HG03378 (cell line): ENCODE data around the gene C16orf92.

Source experiments
- ATAC-seq: cut with Tn5 transposase; IDR thresholded peaks from one replicate; pipeline ENCODE4 v1.9.1; 2021; ENCODE audit warnings: mild to moderate bottlenecking, moderate library complexity; ENCODE audit not compliant: unreplicated experiment

Gene C16orf92

DNA sequence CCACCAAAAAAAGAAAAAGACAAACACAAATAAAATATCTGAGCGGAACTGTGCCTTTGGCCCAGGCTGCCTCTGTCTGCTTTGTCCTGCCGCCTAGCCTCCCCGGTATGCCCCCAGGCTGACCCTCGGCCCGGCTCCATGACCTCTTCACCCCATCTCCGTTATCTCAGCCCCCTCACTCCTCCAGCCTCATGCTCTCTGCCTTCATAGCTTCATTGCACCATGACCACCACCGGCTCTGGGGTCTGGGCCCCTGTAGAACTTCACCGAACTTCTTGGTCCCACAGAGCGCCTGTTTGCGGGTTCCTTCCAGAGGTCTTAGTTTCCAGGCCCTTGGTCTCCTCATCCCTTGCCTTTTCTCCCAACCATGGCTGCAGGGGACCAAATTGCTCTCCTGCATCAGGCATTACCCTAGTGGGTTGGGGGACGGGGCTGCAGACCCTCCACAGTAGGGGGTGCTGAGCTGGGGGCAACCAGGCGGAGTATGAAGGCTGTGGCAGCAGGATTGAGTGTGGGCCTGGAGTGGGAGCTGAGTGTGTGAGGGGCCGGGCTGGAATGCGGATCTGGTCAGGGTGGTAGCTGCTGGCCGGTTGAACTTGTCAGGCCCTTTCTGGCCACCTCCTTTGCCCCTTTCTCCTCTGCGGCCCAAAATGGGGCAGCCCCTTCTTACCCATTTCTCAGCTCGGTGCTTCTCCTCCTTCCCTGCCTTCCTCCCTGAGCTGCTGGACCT lies 34.5 kb upstream of the C16orf92 start:
- ATAC-seq = no peak

DNA sequence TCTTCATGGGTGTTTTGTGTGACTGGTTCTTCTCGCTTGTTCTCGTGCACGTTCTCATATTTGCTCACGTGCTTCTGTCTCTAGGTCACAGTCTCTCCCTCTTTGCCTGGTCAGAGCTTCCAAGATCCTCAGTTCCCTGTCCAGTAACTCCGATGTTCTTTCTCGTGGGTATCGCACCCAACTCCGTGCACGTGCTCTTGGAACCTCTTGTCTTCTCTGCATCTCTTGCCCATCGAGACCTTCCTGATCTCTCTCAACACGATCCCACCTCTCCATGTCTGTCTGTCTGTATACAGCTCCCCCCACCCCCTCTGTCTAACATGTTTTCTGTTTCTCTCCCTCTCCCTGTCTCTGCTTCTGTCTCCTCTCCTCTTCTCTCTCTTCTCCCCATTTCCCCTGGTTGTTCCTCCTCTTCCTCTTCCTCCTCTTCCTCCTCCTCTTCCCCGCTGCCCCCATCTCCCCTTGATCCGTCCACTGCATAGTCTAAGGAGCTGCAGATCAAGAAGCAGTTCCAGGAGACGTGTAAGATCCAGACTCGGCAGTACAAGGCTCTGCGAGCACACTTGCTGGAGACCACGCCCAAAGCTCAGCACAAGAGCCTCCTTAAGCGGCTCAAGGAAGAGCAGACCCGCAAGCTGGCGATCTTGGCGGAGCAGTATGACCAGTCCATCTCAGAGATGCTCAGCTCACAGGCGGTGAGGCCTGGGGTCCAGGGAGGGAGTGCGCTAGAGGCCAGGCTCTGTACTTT lies 33.7 kb upstream of the C16orf92 start:
- no peak for ATAC-seq

GRCh38 chr16:29990034-29990433 lies 33.0 kb upstream of the C16orf92 start:
- ATAC-seq = no peak

GRCh38 chr16:29990883-29991570 lies 32.0 kb upstream of the C16orf92 start:
- ATAC-seq = no peak

DNA sequence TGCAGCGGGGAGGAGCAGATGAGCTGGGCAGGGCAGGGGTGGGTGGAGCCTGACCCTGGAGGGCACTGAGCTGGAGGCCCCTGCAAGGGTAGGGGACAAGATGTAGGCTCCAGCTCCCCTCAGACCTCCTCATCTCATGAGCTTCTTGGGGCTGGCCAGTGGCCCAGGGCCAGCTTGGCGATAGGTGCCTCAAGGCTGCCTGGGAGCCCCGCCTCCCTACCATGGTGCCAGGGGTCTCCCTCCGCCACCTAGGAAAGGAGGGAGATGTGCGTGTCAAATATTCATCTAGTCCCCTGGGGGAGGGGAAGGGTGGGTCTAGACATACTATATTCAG lies 31.5 kb upstream of the C16orf92 start:
- no peak for ATAC-seq

DNA sequence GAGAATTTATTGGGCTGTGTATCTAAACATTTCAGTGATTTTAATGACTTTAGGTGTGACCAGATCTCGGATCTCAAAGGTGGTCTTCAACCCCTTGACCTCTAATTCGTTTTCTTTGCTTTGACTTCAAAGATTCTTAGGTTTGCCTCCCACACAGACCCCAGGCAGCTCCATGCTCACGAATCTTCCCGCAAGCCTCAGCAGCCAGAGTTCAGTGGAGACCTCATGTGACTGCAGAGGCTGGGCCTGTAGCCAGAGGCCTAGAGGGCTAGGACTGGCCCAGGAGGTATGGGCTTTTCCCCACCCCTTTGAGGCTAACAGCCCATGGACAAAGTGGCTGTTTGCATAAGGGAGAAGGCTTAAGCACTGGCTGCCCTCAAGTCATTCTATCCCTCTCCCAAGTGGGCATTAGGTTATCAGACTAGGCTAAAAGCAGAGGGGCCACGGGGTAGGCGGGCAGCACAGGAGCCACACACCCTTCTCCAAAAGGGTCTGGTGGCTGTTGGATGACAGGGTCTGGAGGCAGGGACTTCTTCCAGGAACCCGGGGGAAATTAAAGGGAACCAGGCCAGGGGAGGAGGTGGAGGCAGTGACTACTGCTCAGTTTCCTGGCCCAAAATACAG lies 30.5 kb upstream of the C16orf92 start:
- no peak for ATAC-seq

GRCh38 chr16:29993191-29993902 lies 29.7 kb upstream of the C16orf92 start:
- no peak for ATAC-seq

DNA sequence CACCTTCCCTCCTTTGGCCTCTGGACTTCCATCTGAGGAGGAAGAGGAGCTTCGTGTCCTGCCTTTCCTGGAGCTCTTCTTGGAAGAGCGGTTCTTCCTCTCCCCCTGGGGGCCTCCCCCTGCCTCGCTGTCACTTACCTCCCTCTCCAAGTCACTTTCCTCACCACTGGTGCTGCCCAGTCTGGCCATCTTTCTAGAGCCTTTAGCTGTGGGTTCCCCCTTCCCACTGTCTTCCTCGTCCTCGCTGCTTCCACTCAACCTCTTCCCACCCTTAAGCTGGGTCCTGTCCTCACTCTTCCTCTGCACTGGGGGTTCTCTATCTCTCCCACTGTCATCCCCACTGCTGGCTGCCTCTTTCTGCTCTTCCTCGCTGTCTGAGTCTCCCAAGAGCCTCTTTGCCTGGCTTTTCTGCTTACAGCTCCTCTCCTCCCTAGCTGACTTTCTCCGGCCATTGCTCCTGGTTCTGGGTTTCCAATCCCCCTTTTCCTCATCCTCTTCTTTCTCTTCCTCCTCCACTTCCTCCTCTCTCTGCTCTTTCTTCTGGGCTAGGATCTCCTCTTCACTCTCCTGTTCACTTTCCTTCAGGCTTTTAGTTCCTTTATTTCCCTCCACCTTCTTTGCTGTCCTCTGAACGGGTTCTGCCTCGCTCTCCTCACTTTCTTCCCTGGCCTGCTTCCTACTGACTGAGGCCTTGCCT lies 28.9 kb upstream of the C16orf92 start:
- no peak for ATAC-seq

GRCh38 chr16:29994600-29995323 lies 28.2 kb upstream of the C16orf92 start:
- peak; percentile 21 for ATAC-seq

DNA sequence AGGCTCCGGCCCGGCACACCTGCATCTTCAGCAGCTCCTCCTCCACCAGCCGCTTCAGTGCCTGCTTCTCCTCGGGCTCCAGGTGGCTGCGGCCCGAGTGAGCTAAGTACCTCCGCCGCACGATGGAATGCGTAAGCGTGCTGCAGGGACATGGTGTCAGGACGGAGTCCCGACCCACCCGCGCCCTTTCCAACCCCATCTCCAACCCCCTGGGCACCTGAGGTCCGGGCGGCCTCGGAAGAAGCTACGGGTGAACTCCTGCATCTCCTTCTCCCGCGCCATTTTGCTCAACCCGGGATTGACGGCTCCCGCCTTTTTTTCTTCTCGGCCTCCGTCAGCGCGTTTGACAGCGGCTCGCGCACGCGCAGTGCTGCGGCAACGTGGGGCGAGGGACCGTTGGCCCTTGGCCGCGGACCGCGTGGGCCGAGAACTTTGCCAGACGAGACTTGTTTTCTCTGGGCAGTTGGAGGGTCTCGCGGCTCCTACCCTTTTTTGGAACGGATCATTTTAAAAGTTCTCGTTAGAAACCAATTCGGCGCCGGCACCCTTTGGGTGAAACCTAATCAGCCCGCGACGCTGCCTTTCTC lies 27.6 kb upstream of the C16orf92 start, which contains the start of gene HIRIP3:
Gene HIRIP3 (minus strand): TSS at position 294 of the 587 bp plus-strand sequence. CDS start 12 bp downstream, at position 282.
- ATAC-seq = peak; percentile 47

DNA sequence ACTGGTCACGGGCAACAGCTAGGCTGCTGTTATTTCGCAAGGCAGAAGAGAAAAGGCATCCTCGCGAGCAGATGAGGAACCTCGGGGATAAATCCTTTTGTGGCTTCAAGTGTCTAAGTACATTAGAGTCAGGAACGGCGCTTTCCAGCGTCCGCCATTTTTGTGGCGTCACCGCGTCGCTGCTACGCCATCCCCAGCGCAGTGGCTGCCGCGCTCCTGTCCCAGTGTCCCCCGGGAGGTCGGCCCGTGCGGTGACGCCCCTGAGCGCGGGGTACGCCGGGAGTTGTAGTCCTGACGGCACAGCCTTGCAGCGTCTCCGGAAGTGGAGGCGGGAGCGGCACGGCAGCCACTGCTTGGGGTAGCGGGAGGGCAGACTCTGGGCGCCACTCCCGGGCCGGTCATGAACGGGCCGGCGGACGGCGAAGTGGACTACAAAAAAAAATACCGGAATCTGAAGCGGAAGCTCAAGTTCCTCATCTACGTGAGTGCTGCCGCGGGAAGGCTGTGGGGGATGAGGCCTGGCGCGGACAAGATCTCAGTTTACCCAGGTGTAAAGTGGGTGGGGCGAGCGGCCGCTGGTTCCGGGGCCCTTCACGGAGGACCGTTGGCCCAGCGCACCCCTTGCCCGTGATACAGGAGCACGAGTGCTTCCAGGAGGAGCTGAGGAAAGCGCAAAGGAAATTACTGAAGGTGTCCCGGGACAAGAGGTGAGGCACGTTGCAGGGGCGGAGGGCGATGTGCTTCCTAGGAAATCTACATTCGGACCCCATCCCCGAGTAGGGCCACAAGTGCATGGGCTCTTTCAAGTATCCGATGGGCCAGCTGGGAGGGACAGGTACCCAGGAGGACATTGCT lies 26.9 kb upstream of the C16orf92 start, which contains the start of gene INO80E:
Gene INO80E (plus strand): TSS at position 331 of the 855 bp plus-strand sequence. CDS start 70 bp downstream, at position 401.
- ATAC-seq = peak; percentile 73

DNA sequence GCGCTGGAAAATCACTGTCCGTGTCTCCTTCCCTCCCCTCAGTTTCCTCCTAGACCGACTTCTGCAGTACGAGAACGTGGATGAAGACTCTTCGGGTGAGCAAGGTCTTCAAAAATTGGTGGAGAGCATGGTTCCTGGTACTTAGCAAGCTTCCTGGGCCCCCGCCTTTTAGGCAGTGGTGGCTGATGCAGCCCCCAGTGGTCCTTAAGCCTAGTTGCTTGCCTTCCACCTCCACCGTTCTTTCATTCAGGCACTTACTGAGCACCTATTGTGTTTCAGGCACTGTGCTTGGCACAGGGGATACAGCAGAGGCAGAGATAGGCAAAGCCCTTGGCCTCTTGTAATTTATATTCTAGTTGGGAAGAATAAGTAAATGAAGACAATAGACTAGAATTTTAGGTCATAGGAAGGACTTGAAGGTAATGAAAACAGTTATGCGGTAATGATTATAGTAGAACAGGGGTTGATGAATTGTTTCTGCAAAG lies 26.2 kb upstream of the C16orf92 start:
- no peak for ATAC-seq

DNA sequence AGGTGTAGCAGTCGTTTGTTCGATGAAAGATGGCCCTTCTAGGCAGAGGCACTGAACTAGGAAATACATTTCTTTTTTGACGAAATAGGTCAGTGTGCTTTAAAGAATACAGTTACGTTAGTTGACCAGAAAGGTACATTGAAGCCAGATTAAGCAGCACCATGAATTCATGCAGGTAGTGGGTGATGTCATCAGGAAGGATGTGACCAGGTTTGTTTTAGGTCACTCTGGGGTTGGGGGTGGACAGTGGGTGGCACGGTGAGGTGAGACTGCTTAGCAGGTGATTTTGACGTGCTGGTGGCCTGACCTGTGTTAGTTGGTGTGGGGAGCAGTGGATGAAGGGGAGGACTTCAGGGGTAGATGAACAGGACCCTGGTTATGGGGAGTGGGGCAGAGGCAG lies 23.4 kb upstream of the C16orf92 start:
- ATAC-seq = no peak

GRCh38 chr16:30000735-30001631 lies 22.0 kb upstream of the C16orf92 start:
- ATAC-seq = no peak

DNA sequence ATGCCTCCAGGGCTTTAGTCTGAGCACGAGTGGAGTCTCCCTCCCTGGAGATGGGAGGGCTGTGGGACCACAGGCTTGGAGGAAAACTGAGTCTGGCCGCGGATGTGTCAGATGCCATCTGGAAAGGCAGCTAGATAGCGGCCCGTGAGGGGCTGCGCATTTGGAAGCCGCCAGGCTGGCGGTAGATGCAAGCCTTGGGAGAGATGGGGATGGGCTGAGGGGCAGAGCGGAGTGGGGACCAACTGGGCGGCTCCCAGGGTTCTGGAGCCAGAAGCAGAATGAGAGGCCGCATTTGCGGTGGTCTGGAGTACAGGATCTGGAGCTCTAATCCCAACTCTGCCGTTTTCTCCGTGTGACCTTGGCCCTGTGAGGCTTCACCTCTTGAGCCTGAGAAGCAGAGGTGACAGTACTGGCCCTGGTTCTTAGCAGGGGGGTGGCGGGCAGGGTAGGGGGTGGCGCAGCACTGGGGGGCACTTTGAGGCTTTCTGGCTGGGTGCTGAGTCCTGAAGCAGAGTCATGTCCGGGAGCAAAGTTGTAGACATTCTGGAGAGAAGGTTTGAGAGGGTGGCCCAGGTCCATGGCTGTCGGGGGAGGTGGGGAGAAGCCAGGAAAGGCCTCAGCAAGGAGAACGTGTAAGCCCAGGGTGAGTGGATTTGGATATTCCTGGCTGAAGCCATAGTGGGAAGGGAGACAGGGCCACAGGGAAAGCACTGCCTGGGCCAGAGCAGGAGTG lies 20.2 kb upstream of the C16orf92 start:
- no peak for ATAC-seq
